ENCODE measurements around the gene GNAT1.

Gene GNAT1

DNA sequence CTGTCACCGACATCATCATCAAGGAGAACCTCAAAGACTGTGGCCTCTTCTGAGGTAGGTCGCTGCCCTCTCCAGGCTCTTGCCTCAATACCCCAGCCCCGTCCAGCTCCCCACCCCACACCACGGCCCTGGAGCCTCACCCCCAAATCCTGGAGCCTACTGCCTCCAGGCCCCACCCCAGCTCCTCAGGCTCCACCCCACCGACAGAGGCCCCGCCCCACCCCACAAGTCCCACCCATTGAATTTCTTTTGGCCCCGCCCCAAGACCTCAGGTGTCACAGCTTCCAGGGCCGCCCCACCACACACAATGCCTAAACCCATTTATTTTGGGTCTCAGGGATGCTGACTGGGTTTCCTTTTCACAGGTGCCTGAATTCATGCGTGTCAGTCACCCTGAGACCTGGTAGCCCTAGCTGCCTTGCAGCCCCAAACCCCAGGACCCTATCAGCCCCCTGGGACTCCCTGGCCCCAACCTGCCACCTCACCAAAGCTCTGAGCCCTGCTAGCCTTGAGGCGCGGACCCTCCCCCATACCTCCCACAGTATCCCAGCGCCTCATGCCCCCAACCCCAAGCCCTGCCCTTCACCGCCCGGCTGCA, 3.6 kb downstream of the GNAT1 start:
- Histone ChIP-seq H3K36me3 (replicated peaks; ENCODE audit: low read depth, low read length) (no peaks in the 10 kb centered on the region), H4K20me1 (ENCODE audit: insufficient read depth, low read length) (no peaks in the 10 kb centered on the region), H3K27me3 (ENCODE audit: low read depth, low read length) (no peaks in the 10 kb centered on the region), H3K9ac (ENCODE audit: low read length) (no peak overlapping the region), H3K4me2 (ENCODE audit: low read length) (no peak overlapping the region), H3K79me2 (ENCODE audit: low read length) (no peaks in the 10 kb centered on the region), H3K27ac (ENCODE audit: low read length) (no peak overlapping the region), H3K4me1 (ENCODE audit: low read length) (no peaks in the 10 kb centered on the region), H3K4me3 (ENCODE audit: low read length) (no peak overlapping the region), H2AFZ (ENCODE audit: low read depth, low read length) (no peak overlapping the region), H3K9me3 (ENCODE audit: insufficient read depth, low read length) (no peaks in the 10 kb centered on the region)
- TF ChIP-seq CTCF (IDR thresholded peaks at IDR 0.05; ENCODE audit: low read depth, low read length) = no peak
- no peak for TF ChIP-seq EZH2phosphoT487 (IDR thresholded peaks at IDR 0.05; ENCODE audit: low read depth)

DNA sequence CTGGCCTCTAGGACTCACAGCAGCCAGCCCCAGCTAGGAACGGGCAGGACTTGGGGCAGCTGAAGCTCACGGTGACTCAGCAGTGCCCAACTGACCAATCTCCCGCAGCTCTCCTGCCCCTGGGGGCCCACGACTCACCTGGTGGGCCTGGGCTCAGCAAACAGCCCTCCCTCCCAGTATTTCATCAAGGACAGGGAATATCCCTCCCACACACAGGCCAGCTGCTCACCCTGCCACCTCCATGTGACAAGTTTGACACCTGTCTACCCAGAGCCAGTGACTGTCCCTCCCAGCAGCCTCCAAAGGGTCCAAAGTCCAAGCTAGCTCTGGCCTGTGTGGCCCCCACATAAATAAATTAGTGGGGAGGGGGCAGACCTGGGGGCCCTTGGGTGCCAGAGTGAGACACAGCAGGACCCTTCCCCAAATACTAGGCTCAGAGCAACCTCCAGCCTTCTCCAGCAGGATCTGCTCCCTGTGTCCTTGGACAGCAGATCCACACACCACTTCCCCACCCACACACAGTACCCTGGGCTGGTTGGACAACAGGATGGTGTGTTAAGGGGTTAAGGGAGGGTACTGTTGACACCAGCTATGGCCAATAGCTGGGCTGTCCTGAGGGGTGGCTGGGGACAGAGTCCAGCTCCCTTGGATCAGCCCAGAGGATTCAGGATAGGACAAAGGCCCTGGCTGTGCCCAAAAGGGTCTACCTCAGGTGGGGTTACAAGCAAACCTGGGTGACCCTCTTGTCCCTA, 4.3 kb downstream of the GNAT1 start:
- Histone ChIP-seq H3K27me3 (ENCODE audit: low read depth, low read length) (no peaks in the 10 kb centered on the region), H3K36me3 (replicated peaks; ENCODE audit: low read depth, low read length) (no peaks in the 10 kb centered on the region), H4K20me1 (ENCODE audit: insufficient read depth, low read length) (no peaks in the 10 kb centered on the region), H3K9ac (ENCODE audit: low read length) (no peak overlapping the region), H3K4me2 (ENCODE audit: low read length) (no peak overlapping the region), H3K79me2 (ENCODE audit: low read length) (no peaks in the 10 kb centered on the region), H3K4me1 (ENCODE audit: low read length) (no peaks in the 10 kb centered on the region), H3K27ac (ENCODE audit: low read length) (no peak overlapping the region), H2AFZ (ENCODE audit: low read depth, low read length) (no peak overlapping the region), H3K4me3 (ENCODE audit: low read length) (no peak overlapping the region), H3K9me3 (ENCODE audit: insufficient read depth, low read length) (no peaks in the 10 kb centered on the region)
- TF ChIP-seq EZH2phosphoT487 (IDR thresholded peaks at IDR 0.05; ENCODE audit: low read depth) = no peak
- TF ChIP-seq CTCF (IDR thresholded peaks at IDR 0.05; ENCODE audit: low read depth, low read length) = no peak

- no peaks in the 10 kb centered on the region for H3K79me2 ChIP-seq (ENCODE audit: low read length)
- no peak for TF ChIP-seq CTCF (IDR thresholded peaks at IDR 0.05; ENCODE audit: low read depth, low read length)
- no peak for TF ChIP-seq EZH2phosphoT487 (IDR thresholded peaks at IDR 0.05; ENCODE audit: low read depth)
- H3K36me3 ChIP-seq (replicated peaks; ENCODE audit: low read depth, low read length) = no peaks in the 10 kb centered on the region
- no peak overlapping the region for H2AFZ ChIP-seq (ENCODE audit: low read depth, low read length)
- H3K9me3 ChIP-seq (ENCODE audit: insufficient read depth, low read length) = no peaks in the 10 kb centered on the region
- no peaks in the 10 kb centered on the region for H4K20me1 ChIP-seq (ENCODE audit: insufficient read depth, low read length)
- H3K4me1 ChIP-seq (ENCODE audit: low read length) = no peaks in the 10 kb centered on the region
- no peak overlapping the region for H3K27ac ChIP-seq (ENCODE audit: low read length)
- peaks cover under 1% of the 10 kb centered on the region; the same call in 1 of the 2 replicates for H3K27me3 ChIP-seq (ENCODE audit: low read depth, low read length)
- H3K4me2 ChIP-seq (ENCODE audit: low read length) = no peak overlapping the region
- no peak overlapping the region for H3K4me3 ChIP-seq (ENCODE audit: low read length)
- no peak overlapping the region for H3K9ac ChIP-seq (ENCODE audit: low read length)
Measured at GRCh38 chr3:50196253-50196801, 4.9 kb downstream of the GNAT1 start.

GRCh38 chr3:50201573-50202315, 10.3 kb downstream of the GNAT1 start:
- no peaks in the 10 kb centered on the region for H3K36me3 ChIP-seq (replicated peaks; ENCODE audit: low read depth, low read length)
- no peak overlapping the region for H3K27ac ChIP-seq (ENCODE audit: low read length)
- no peak overlapping the region for H3K4me2 ChIP-seq (ENCODE audit: low read length)
- H4K20me1 ChIP-seq (ENCODE audit: insufficient read depth, low read length) = no peaks in the 10 kb centered on the region
- no peaks in the 10 kb centered on the region for H3K9me3 ChIP-seq (ENCODE audit: insufficient read depth, low read length)
- H3K4me3 ChIP-seq (ENCODE audit: low read length) = no peak overlapping the region
- H3K27me3 ChIP-seq (ENCODE audit: low read depth, low read length) = peaks cover 29% of the 10 kb centered on the region
- TF ChIP-seq EZH2phosphoT487 (IDR thresholded peaks at IDR 0.05; ENCODE audit: low read depth) (no peak), CTCF (IDR thresholded peaks at IDR 0.05; ENCODE audit: low read depth, low read length) (no peak)
- no peak overlapping the region for H3K9ac ChIP-seq (ENCODE audit: low read length)
- no peaks in the 10 kb centered on the region for H3K4me1 ChIP-seq (ENCODE audit: low read length)
- H2AFZ ChIP-seq (ENCODE audit: low read depth, low read length) = no peak overlapping the region
- H3K79me2 ChIP-seq (ENCODE audit: low read length) = no peaks in the 10 kb centered on the region

Measured in OCI-LY3 (cell line).